HepG2 (cell line): ENCODE results near the gene TTLL12. TPM values are rescaled to one million over a fixed set of nuclear protein-coding genes. Genes with fewer than 3 reads are reported as not detected.

Experiments
- ATAC-seq: fragments of 200-7000 bp; cut with Tn5 transposase; 3 replicates; pipeline ENCODE4 v1.9.1; 2020; ENCODE audit warnings: mild to moderate bottlenecking, moderate library complexity
- BruUV-seq: library from RNA; stranded (reverse); fragments of 400-500 nt; replicated peaks from 2 replicates; lab custom pipeline; 2021; lab: Mats Ljungman, UMichigan
- CTCF ChIA-PET: fragments of 300-600 bp; formaldehyde crosslinking; extraction: SDS; loops from one replicate; lab custom pipeline; 2021; ENCODE audit warnings: low total read pairs, inconsistent platforms, low intra/inter-chr PET ratio; lab: Yijun Ruan, JAX
- POLR2A ChIA-PET: fragments of 350-600 bp; sonication (Branson Sonifier 250); formaldehyde crosslinking; loops from one replicate; lab custom pipeline; 2020; ENCODE audit warnings: antibody characterized with exemption, inconsistent platforms; lab: Yijun Ruan, JAX
- DNase-seq: peaks from one replicate; pipeline ENCODE4 v3.0.0-alpha.2; 2015; ENCODE audit warnings: low spot score
- FAIRE-seq: peaks from 3 replicates; lab custom pipeline; 2011; peaks lifted over from hg19 to GRCh38; lab: Jason Lieb, UNC
- H2AFZ ChIP-seq: one replicate; pipeline ENCODE4 v1.6.1; 2011; ENCODE audit warnings: low read length, inconsistent platforms
- H3K27ac ChIP-seq: fragments of 300-600 bp; 3 replicates; pipeline ENCODE4 v1.8.0; 2011; ENCODE audit warnings: mixed run types, mild to moderate bottlenecking, mixed read lengths, low read length, inconsistent platforms; ENCODE audit not compliant: insufficient read depth; ENCODE audit errors: extremely low read length
- H3K27me3 ChIP-seq, 2 experiments: fragments of 200-600 bp in 1 of 2; 2 replicates in 1 of 2; 3 replicates in 1 of 2; pipeline versions ENCODE4 v1.6.0 to v1.8.0; 2011; ENCODE audit warnings: low read length in 2 of 2, mild to moderate bottlenecking in 2 of 2, moderate library complexity in 2 of 2, inconsistent platforms in 1 of 2; ENCODE audit not compliant: insufficient read depth in 2 of 2, control insufficient read depth in 1 of 2
- H3K36me3 ChIP-seq, 2 experiments: fragments of 200-600 bp in 1 of 2; replicated peaks in 1 of 2; 2 replicates in 1 of 2; 3 replicates in 1 of 2; pipeline versions ENCODE4 v1.5.1 to v1.8.0; 2011; ENCODE audit warnings: low read length in 2 of 2, inconsistent platforms in 1 of 2; ENCODE audit not compliant: insufficient read depth in 2 of 2, control insufficient read depth in 1 of 2
- H3K4me1 ChIP-seq: 2 replicates; pipeline ENCODE4 v1.5.1; 2012; ENCODE audit warnings: low read length, inconsistent platforms; ENCODE audit not compliant: insufficient read depth
- H3K4me2 ChIP-seq: 2 replicates; pipeline ENCODE4 v1.6.0; 2011; ENCODE audit warnings: low read depth, low read length, inconsistent platforms
- H3K4me3 ChIP-seq, 3 experiments: fragments of 200-600 bp in 1 of 3; sonication (generic), shearing (Covaris generic) in 1 of 3; replicated peaks in 1 of 3; 2 replicates each; pipeline ENCODE4 v1.5.1; 2011 to 2016; ENCODE audit warnings: low read length in 3 of 3, inconsistent platforms in 2 of 3, low read depth in 2 of 3, mild to moderate bottlenecking in 2 of 3, control low read depth in 1 of 3, mixed read lengths in 1 of 3; ENCODE audit not compliant: insufficient read depth in 1 of 3
- H3K79me2 ChIP-seq: one replicate; pipeline ENCODE4 v1.6.1; 2011; ENCODE audit warnings: low read length, inconsistent platforms; ENCODE audit not compliant: insufficient read depth
- H3K9ac ChIP-seq: 2 replicates; pipeline ENCODE4 v1.6.0; 2011; ENCODE audit warnings: mild to moderate bottlenecking, low read depth, low read length, inconsistent platforms; ENCODE audit not compliant: insufficient read depth
- H3K9me3 ChIP-seq: 2 replicates; pipeline ENCODE4 v1.5.1; 2012; ENCODE audit warnings: mild to moderate bottlenecking, low read length
- H4K20me1 ChIP-seq: 2 replicates; pipeline ENCODE4 v1.6.0; 2011; ENCODE audit warnings: inconsistent platforms, mild to moderate bottlenecking, low read length, moderate library complexity; ENCODE audit not compliant: insufficient read depth
- BRCA1 ChIP-seq: sonication (generic); formaldehyde crosslinking; IDR thresholded peaks from 2 replicates; pipeline ENCODE4 v1.4.0; 2020; ENCODE audit warnings: missing genetic modification reagents
- HES4 ChIP-seq: sonication (generic); formaldehyde crosslinking; IDR thresholded peaks from 2 replicates; pipeline ENCODE4 v1.9.0; 2021; ENCODE audit warnings: mild to moderate bottlenecking, missing genetic modification reagents, borderline replicate concordance
- NFKBIZ ChIP-seq: IDR thresholded peaks from 2 replicates; pipeline ENCODE4 v1.6.1; 2018; ENCODE audit warnings: missing genetic modification reagents, missing compliant biosample characterization
- ZBTB10 ChIP-seq: sonication (generic); formaldehyde crosslinking; IDR thresholded peaks from 2 replicates; pipeline ENCODE4 v1.4.0; 2020; ENCODE audit warnings: missing genetic modification reagents, borderline replicate concordance
- ZNF180 ChIP-seq: sonication (generic); formaldehyde crosslinking; IDR thresholded peaks from 2 replicates; pipeline ENCODE4 v1.4.0; 2020; ENCODE audit warnings: low read depth, missing genetic modification reagents, borderline replicate concordance
- ZNF691 ChIP-seq: sonication (generic); formaldehyde crosslinking; IDR thresholded peaks from 2 replicates; pipeline ENCODE4 v1.4.0; 2020; ENCODE audit warnings: missing genetic modification reagents, low read depth, mild to moderate bottlenecking, borderline replicate concordance
- ZNF709 ChIP-seq: sonication (generic); formaldehyde crosslinking; IDR thresholded peaks from 2 replicates; pipeline ENCODE4 v1.5.0; 2020; ENCODE audit warnings: mild to moderate bottlenecking, missing genetic modification reagents
- WGBS: methylation state at CpG from one replicate; pipeline ENCODE4 v1.1.6; 2017; ENCODE audit warnings: low lambda C conversion rate; 5-methylcytosine and 5-hydroxymethylcytosine counted together
- in situ Hi-C: cut with HindIII; loops from 2 replicates; pipeline ENCODE4 v1.10.0; 2017; ENCODE audit warnings: low pct_unique_long_range_greater_than_20kb; ENCODE audit not compliant: extremely low pct_ligation_motif_present
- intact Hi-C: fragments of 100-400 bp; cut with micrococcal nuclease; formaldehyde crosslinking; loops from one replicate; pipeline ENCODE4 v1.10.0; 2022; ENCODE audit not compliant: unreplicated experiment
- polyA plus RNA-seq, 8 experiments: library from polyadenylated mRNA; depleted of rRNA in 3 of 8; stranded (reverse) in 7 of 8; unstranded in 1 of 8; fragments of >200 nt; fragmentation: Illumina TruSeq in 4 of 8; extraction: Trizol in 4 of 8; gene quantifications; 2 replicates each; pipeline versions ENCODE4 v1.2.1 to v1.2.3, GENCODE V29; 2011 to 2016; ENCODE audit warnings: low read depth in 4 of 8, missing spikeins in 1 of 8, mixed read lengths in 1 of 8; ENCODE audit not compliant: insufficient read depth in 1 of 8
- total RNA-seq, 5 experiments: library from RNA; depleted of rRNA; stranded (reverse); fragments of >200 nt; fragmentation: Illumina TruSeq; extraction: Trizol; gene quantifications; 2 replicates each; pipeline ENCODE4 v1.2.3, GENCODE V29; 2016; ENCODE audit warnings: low read depth in 1 of 5

The TTLL12 gene
- total and polyA plus RNA-seq, 2 of the 13 experiments (the other 11 are each of a cell fraction or from before 2014, with no cell fraction given): 11.9 to 38.1 TPM

- H3K9me3 ChIP-seq: no peaks in the 10 kb centered on the region
- H4K20me1 ChIP-seq: no peaks in the 10 kb centered on the region
- FAIRE-seq: no peak
- no peaks in the 10 kb centered on the region for H3K79me2 ChIP-seq
- peaks cover 38% of the 10 kb centered on the region for H3K4me1 ChIP-seq
- no peaks in the 10 kb centered on the region for H3K36me3 ChIP-seq
- no peak for ATAC-seq
- POLR2A ChIA-PET: no interaction called here
- H3K9ac ChIP-seq: no peak overlapping the region
- intact Hi-C loops: loop anchor here (5.0 kb wide), 2 partner anchors 117 to 157 kb away; no protein-coding TSS in a partner anchor
- no peak overlapping the region for H3K27ac ChIP-seq
- TF ChIP-seq HES4 (CRISPR knock-in tag) (no peak), ZBTB10 (CRISPR knock-in tag) (no peak), ZNF709 (CRISPR knock-in tag) (no peak), ZNF691 (CRISPR knock-in tag) (no peak), BRCA1 (CRISPR knock-in tag) (no peak), ZNF180 (CRISPR knock-in tag) (no peak), NFKBIZ (no peak)
- CTCF ChIA-PET: interaction anchor here (1.2 to 2.0 kb wide), 4 partner anchors 39 to 155 kb away, joined by 5 to 21 read pairs (median 15); no protein-coding TSS in a partner anchor
- no peak overlapping the region for H2AFZ ChIP-seq
- no peak for DNase-seq
- no TSS peak for BruUV-seq
- in situ Hi-C loops: loop anchor here (5.0 to 10.0 kb wide), 2 partner anchors 42 to 114 kb away; partner anchors contain the start of gene SCUBE1
- WGBS: no CpG with 5 or more reads among the region's 9 CpGs
- peaks cover 5 to 50% of the 10 kb centered on the region in 2 experiments for H3K27me3 ChIP-seq
- H3K4me2 ChIP-seq: no peak overlapping the region
- no peak overlapping the region for H3K4me3 ChIP-seq
Observed at GRCh38 chr22:43230571-43230970, 43.6 kb upstream of the TTLL12 start.
